ENCODE results near the gene LTBP2. TPM values are rescaled to one million over a fixed set of nuclear protein-coding genes. Genes with fewer than 3 reads are reported as not detected.

LTBP2 gene
- total RNA-seq, 1 donor from 2014 or later: 39.5 TPM

DNA sequence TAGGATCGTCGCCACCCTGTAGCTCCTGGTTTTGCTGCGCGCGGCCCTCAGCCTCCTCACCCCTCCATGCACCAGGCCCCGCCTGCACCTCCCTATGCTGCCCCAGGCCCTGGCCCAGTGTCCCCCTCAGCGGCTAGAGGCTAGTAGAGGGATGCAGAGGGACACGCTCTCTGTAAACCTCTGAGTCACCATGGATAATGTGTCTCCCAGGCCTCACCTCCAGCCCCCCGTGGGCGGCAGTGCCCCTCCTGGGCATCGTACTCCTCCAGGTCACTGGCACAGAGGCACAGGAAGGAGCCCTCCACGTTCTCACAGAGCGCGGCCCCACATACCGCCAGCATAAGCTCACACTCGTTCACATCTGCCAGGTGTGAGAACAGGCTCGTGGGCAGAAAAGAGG lies 106.2 kb downstream of the LTBP2 start:
- TF ChIP-seq, protein P1, sequence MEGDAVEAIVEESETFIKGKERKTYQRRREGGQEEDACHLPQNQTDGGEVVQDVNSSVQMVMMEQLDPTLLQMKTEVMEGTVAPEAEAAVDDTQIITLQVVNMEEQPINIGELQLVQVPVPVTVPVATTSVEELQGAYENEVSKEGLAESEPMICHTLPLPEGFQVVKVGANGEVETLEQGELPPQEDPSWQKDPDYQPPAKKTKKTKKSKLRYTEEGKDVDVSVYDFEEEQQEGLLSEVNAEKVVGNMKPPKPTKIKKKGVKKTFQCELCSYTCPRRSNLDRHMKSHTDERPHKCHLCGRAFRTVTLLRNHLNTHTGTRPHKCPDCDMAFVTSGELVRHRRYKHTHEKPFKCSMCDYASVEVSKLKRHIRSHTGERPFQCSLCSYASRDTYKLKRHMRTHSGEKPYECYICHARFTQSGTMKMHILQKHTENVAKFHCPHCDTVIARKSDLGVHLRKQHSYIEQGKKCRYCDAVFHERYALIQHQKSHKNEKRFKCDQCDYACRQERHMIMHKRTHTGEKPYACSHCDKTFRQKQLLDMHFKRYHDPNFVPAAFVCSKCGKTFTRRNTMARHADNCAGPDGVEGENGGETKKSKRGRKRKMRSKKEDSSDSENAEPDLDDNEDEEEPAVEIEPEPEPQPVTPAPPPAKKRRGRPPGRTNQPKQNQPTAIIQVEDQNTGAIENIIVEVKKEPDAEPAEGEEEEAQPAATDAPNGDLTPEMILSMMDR (IDR thresholded peaks at IDR 0.05): no peak
- Histone ChIP-seq H3K4me1 (no peaks in the 10 kb centered on the region), H3K9me3 (no peaks in the 10 kb centered on the region), H3K27ac (no peak overlapping the region), H3K27me3 (ENCODE audit: low read depth) (no peaks in the 10 kb centered on the region), H3K36me3 (no peaks in the 10 kb centered on the region), H3K4me3 (no peak overlapping the region)
- ATAC-seq (no peak), DNase-seq (peak; percentile 27)
- intact Hi-C loops (cut with DNase I): no loop called here

DNA sequence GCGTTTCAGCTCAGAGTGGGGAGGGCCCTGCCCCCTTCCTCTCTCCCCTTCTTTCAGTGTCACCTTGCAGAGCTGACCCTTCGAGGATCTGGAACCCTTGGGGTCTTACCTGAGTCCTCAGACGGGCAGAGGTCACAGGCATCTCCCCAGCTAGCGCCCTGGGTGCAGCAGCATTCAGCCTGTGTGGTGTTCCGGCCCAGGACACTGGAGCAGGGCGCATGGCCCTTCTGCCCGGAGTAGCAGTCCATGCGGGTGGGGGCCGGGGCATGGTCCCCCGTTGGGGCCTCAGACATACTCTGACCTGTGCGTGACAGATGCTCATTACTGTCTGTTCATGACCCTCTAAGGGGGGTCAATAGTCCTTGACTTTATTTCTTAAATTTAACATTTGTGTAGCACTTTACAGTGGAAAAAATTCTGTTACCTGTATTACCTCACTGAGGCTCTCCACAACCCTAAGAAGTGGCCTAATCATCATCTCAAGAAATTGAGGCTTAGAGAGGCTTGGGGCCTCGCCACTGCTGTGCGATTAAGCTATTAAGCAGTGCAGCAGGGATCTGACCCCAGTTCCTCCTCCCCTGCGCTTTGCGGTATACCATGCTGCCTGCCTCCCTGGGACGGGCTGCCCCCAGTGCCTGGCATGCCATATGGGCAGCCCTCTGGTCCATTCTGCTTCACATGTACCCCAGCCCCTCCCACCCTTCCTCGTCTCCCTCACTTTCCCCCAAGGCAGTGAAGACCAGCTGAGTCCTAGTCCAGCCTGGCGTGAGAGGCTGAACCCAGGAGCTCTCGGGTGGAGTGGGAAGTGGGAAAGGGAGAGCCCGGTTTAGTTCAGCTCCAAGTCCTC lies 106.9 kb downstream of the LTBP2 start:
- intact Hi-C loops (cut with DNase I): no loop called here
- Histone ChIP-seq H3K27ac (no peak overlapping the region), H3K4me3 (no peak overlapping the region), H3K9me3 (no peaks in the 10 kb centered on the region), H3K4me1 (no peaks in the 10 kb centered on the region), H3K36me3 (no peaks in the 10 kb centered on the region), H3K27me3 (ENCODE audit: low read depth) (no peaks in the 10 kb centered on the region)
- DNase-seq: no peak
- no peak for ATAC-seq
- TF ChIP-seq, protein P1 (IDR thresholded peaks at IDR 0.05): no peak

DNA sequence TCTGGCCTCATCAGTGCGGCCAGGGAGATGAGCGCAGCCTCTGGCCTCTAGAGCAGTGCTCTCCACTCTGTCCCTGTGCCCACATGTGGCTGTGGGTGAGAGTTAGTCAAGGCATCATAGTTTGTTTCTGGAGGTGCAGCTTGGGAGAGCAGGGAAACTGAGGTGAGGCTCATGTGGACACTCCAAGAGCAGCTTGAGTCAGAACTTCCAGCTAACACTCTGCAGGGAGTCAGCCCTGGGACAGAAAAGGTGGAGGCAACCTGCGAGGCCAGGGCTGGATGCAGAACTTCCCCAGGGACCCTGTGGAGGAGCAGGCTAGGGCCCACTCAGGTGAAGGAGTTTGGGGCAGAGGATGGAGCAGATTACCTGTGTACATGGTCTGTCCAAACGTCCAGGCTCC lies 107.6 kb downstream of the LTBP2 start:
- TF ChIP-seq, protein P1 (IDR thresholded peaks at IDR 0.05): no peak

DNA sequence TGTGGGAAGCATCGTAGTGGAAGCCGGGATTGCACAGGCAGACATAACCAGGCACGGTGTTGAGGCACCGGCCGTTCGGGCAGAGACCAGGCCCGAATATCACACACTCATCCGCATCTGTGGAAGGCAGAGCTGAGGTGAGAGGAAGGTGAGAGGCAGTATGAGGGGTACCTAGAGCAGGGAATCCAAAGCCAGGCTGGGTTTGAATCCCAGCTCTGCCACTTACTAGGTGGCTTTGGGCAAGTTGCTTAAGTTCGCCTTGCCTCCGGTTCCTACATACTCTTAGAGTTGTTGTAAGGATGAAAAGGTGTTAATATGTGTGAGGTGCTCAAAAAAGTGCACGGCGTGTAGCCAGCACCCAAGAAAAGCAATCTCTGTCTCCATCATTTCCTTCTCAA lies 108.1 kb downstream of the LTBP2 start:
- Histone ChIP-seq H3K27ac (no peak overlapping the region), H3K27me3 (ENCODE audit: low read depth) (no peaks in the 10 kb centered on the region), H3K4me1 (no peaks in the 10 kb centered on the region), H3K9me3 (no peaks in the 10 kb centered on the region), H3K36me3 (no peaks in the 10 kb centered on the region), H3K4me3 (no peak overlapping the region)
- TF ChIP-seq, protein P1 (IDR thresholded peaks at IDR 0.05): no peak
- no peak for DNase-seq
- ATAC-seq: no peak
- intact Hi-C loops (cut with DNase I): no loop called here

More for the DNA sequence above, 107.6 kb downstream of the LTBP2 start:
- Histone ChIP-seq H3K9me3 (no peaks in the 10 kb centered on the region), H3K27ac (no peak overlapping the region), H3K36me3 (no peaks in the 10 kb centered on the region), H3K4me1 (no peaks in the 10 kb centered on the region), H3K27me3 (ENCODE audit: low read depth) (no peaks in the 10 kb centered on the region), H3K4me3 (no peak overlapping the region)
- ATAC-seq: no peak
- intact Hi-C loops (cut with DNase I): no loop called here
- no peak for DNase-seq

DNA sequence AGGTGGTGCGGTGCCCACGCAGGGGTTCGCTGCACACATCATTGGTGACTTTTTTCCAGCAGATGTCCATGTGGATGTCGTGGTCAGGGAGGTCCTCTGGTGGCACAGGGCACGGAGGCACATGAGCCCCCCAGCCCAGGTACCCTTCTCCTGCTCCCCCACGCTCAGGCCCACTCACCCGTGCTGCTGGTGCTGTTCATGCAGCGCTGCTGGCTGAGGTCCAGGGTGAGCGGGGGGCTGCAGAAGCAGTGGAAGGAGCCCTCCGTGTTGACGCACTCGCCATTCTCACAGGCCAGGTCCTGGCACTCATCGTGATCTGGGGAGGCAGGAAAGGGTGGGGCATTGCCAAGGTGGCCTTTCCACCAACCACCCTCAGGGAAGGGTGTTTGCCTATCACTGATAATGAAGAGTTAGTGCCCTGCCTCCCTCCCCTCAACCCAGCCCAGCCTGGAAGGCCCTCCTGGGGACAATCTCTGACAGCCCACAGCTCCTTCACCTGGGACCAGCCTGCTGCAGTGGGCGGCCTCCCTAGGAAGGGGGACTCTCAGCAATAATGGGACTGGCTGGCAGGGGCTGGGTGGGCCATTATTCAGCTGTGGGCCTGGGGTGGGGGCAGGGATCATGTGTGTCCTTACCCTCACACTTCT lies 108.6 kb downstream of the LTBP2 start:
- no peaks in the 10 kb centered on the region for H3K36me3 ChIP-seq
- TF ChIP-seq, protein P1 (IDR thresholded peaks at IDR 0.05): no peak
- DNase-seq: no peak
- H3K27ac ChIP-seq: no peak overlapping the region
- intact Hi-C loops (cut with DNase I): no loop called here
- no peaks in the 10 kb centered on the region for H3K27me3 ChIP-seq (ENCODE audit: low read depth)
- no peak overlapping the region for H3K4me3 ChIP-seq
- ATAC-seq: no peak
- no peaks in the 10 kb centered on the region for H3K4me1 ChIP-seq
- H3K9me3 ChIP-seq: no peaks in the 10 kb centered on the region

Measured in lower lobe of right lung (tissue), 2 donors.